GM18498 (cell line): ENCODE results near the gene ZNF474.

Experiments used
- ATAC-seq: cut with Tn5 transposase; IDR thresholded peaks from one replicate; pipeline ENCODE4 v1.9.1; 2021; ENCODE audit warnings: mild to moderate bottlenecking, moderate library complexity; ENCODE audit not compliant: unreplicated experiment

Gene ZNF474

GRCh38 chr5:122114501-122114900, 14.8 kb upstream of the ZNF474 start:
- ATAC-seq = no peak

- ATAC-seq = no peak
Observed at GRCh38 chr5:122118356-122118948, 10.9 kb upstream of the ZNF474 start.

- ATAC-seq = no peak
Observed at GRCh38 chr5:122119205-122119604, 10.1 kb upstream of the ZNF474 start.

- no peak for ATAC-seq
Observed at GRCh38 chr5:122120493-122120892, 8.9 kb upstream of the ZNF474 start.

GRCh38 chr5:122120957-122121356, 8.4 kb upstream of the ZNF474 start:
- no peak for ATAC-seq

GRCh38 chr5:122121479-122122465, 7.6 kb upstream of the ZNF474 start:
- no peak for ATAC-seq

- ATAC-seq = no peak
Observed at GRCh38 chr5:122124766-122125165, 4.6 kb upstream of the ZNF474 start.

GRCh38 chr5:122126177-122126755, 3.1 kb upstream of the ZNF474 start:
- ATAC-seq = no peak

- ATAC-seq = no peak
Observed at GRCh38 chr5:122126756-122127321, 2.5 kb upstream of the ZNF474 start.

GRCh38 chr5:122130152-122130551, 806 bp downstream of the ZNF474 start:
- ATAC-seq = no peak

GRCh38 chr5:122137702-122138101, 8.4 kb downstream of the ZNF474 start:
- ATAC-seq = no peak

- no peak for ATAC-seq
Observed at GRCh38 chr5:122138356-122138755, 9.0 kb downstream of the ZNF474 start.

- no peak for ATAC-seq
Observed at GRCh38 chr5:122140900-122141299, 11.6 kb downstream of the ZNF474 start.

GRCh38 chr5:122141751-122142150, 12.4 kb downstream of the ZNF474 start:
- ATAC-seq = no peak

- ATAC-seq = no peak
Observed at GRCh38 chr5:122142480-122143164, 13.3 kb downstream of the ZNF474 start.

GRCh38 chr5:122144236-122144635, 14.9 kb downstream of the ZNF474 start:
- ATAC-seq = no peak

- ATAC-seq = no peak
Observed at GRCh38 chr5:122145906-122146305, 16.6 kb downstream of the ZNF474 start.

- ATAC-seq = no peak
Observed at GRCh38 chr5:122149321-122150090, 20.2 kb downstream of the ZNF474 start.

GRCh38 chr5:122150215-122150614, 20.9 kb downstream of the ZNF474 start:
- ATAC-seq = no peak

- no peak for ATAC-seq
Observed at GRCh38 chr5:122151640-122152039, 22.3 kb downstream of the ZNF474 start.
